DOHH2 (cell line): Measurements from ENCODE around the gene GPRC5B.

Experiments
- H3F3A ChIP-seq: fragments of 200-600 bp; sonication (generic), shearing (Covaris generic); 2 replicates; pipeline ENCODE4 v1.6.0; 2016; ENCODE audit warnings: antibody characterized with exemption, mild to moderate bottlenecking; ENCODE audit not compliant: control insufficient read depth, insufficient read depth
- H3K27ac ChIP-seq: fragments of 200-600 bp; sonication (generic); 2 replicates; pipeline ENCODE4 v1.5.1; 2014; ENCODE audit warnings: low read depth, mild to moderate bottlenecking, low read length, moderate library complexity
- H3K27me3 ChIP-seq: fragments of 200-600 bp; sonication (generic); 2 replicates; pipeline ENCODE4 v1.6.1; 2014; ENCODE audit warnings: mild to moderate bottlenecking, low read length, mixed read lengths; ENCODE audit not compliant: control insufficient read depth
- H3K36me3 ChIP-seq: fragments of 200-600 bp; sonication (generic); 2 replicates; pipeline ENCODE4 v1.6.1; 2014; ENCODE audit warnings: mild to moderate bottlenecking, low read length, moderate library complexity, mixed read lengths; ENCODE audit not compliant: control insufficient read depth
- H3K4me1 ChIP-seq: fragments of 200-600 bp; sonication (generic); 2 replicates; pipeline ENCODE4 v1.6.1; 2014; ENCODE audit warnings: mild to moderate bottlenecking, low read length, mixed read lengths; ENCODE audit not compliant: control insufficient read depth
- H3K4me2 ChIP-seq: fragments of 200-600 bp; sonication (generic); 2 replicates; pipeline ENCODE4 v1.6.0; 2014; ENCODE audit warnings: mild to moderate bottlenecking, low read length, moderate library complexity
- H3K4me3 ChIP-seq: fragments of 200-600 bp; sonication (generic); 2 replicates; pipeline ENCODE4 v1.5.1; 2014; ENCODE audit warnings: mild to moderate bottlenecking, low read length, mixed read lengths
- H3K79me2 ChIP-seq: fragments of 200-600 bp; sonication (generic); 2 replicates; pipeline ENCODE4 v1.6.1; 2014; ENCODE audit warnings: mild to moderate bottlenecking, low read length, mixed read lengths; ENCODE audit not compliant: control insufficient read depth
- H3K9me2 ChIP-seq: fragments of 200-600 bp; sonication (generic); replicated peaks from 2 replicates; pipeline ENCODE4 v1.6.1; 2014; ENCODE audit warnings: mild to moderate bottlenecking, low read length, mixed read lengths; ENCODE audit not compliant: control insufficient read depth
- H3K9me3 ChIP-seq: fragments of 200-600 bp; sonication (generic); 2 replicates; pipeline ENCODE4 v1.6.1; 2014; ENCODE audit warnings: antibody characterized with exemption, low read length, mixed read lengths; ENCODE audit not compliant: control insufficient read depth, insufficient read depth
- H4K20me1 ChIP-seq: fragments of 200-600 bp; sonication (generic); 2 replicates; pipeline ENCODE4 v1.6.0; 2014; ENCODE audit warnings: low read depth, mild to moderate bottlenecking, antibody characterized with exemption, low read length, moderate library complexity; ENCODE audit not compliant: control insufficient read depth, insufficient read depth
- EZH2phosphoT487 ChIP-seq: fragments of 200-600 bp; sonication (generic); IDR thresholded peaks from 2 replicates; pipeline ENCODE4 v1.6.1; 2017; ENCODE audit warnings: borderline replicate concordance, mild to moderate bottlenecking, antibody characterized with exemption, low read length, moderate library complexity, mixed read lengths
- TF ChIP-seq, protein P1 (sequence below): fragments of 200-600 bp; sonication (generic); IDR thresholded peaks from one replicate; pipeline ENCODE4 v1.5.1; 2014; ENCODE audit warnings: antibody characterized with exemption, mild to moderate bottlenecking, low read depth, low read length; ENCODE audit not compliant: poor library complexity, severe bottlenecking

The GPRC5B gene

DNA sequence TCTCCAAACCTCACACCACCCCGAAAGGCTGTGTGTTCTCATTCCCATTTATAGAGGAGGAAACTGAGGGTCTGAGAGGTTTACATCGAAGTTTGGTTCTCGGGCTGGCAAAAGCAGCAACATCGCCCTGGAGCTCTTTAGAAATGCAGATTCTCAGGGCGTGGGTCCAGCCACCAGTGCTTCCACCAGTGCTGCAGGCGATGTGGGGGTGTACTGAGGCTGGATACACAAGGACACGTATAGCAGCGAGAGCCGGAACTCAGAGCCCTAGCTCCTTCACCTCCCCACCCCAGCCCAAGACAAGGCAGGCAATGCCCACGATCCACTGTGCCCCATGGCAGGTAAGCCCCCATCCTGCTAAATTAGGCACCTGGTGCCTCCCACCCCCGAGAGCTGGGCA, 5.9 kb downstream of the GPRC5B start:
- Histone ChIP-seq H3K4me2 (no peak overlapping the region), H3K79me2 (no peaks in the 10 kb centered on the region), H3K4me3 (no peak overlapping the region), H3K27me3 (peaks cover 9% of the 10 kb centered on the region), H3K36me3 (no peaks in the 10 kb centered on the region), H4K20me1 (no peaks in the 10 kb centered on the region), H3K27ac (no peak overlapping the region), H3K9me2 (no peaks in the 10 kb centered on the region), H3K9me3 (no peaks in the 10 kb centered on the region), H3K4me1 (no peaks in the 10 kb centered on the region), H3F3A (no peaks in the 10 kb centered on the region)
- TF ChIP-seq, protein P1, sequence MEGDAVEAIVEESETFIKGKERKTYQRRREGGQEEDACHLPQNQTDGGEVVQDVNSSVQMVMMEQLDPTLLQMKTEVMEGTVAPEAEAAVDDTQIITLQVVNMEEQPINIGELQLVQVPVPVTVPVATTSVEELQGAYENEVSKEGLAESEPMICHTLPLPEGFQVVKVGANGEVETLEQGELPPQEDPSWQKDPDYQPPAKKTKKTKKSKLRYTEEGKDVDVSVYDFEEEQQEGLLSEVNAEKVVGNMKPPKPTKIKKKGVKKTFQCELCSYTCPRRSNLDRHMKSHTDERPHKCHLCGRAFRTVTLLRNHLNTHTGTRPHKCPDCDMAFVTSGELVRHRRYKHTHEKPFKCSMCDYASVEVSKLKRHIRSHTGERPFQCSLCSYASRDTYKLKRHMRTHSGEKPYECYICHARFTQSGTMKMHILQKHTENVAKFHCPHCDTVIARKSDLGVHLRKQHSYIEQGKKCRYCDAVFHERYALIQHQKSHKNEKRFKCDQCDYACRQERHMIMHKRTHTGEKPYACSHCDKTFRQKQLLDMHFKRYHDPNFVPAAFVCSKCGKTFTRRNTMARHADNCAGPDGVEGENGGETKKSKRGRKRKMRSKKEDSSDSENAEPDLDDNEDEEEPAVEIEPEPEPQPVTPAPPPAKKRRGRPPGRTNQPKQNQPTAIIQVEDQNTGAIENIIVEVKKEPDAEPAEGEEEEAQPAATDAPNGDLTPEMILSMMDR: no peak
- no peak for TF ChIP-seq EZH2phosphoT487

GRCh38 chr16:19876501-19877059, 8.1 kb downstream of the GPRC5B start:
- Histone ChIP-seq H3F3A (no peaks in the 10 kb centered on the region), H3K79me2 (no peaks in the 10 kb centered on the region)

DNA sequence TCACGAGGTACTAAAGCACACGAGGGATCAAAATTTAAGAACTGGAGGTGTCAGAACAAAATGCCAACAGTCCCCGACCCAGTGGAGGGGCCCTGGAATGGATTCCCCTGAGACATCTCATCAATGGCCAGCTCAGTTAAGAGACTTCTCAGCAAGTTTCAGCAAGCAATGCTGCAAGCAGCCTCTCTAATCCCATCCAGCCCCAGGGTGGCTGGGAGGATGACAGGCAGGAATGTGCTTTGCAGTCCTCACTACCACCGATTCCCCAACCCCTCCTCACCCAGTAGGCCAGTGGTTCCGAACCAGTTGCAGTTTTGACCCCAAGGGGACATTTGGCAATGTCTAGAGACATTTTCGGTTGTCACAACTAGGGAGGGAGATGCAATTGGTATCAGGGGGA, 8.7 kb downstream of the GPRC5B start:
- Histone ChIP-seq H3K4me2 (no peak overlapping the region), H3K27me3 (no peaks in the 10 kb centered on the region), H3K9me2 (no peaks in the 10 kb centered on the region), H3K36me3 (no peaks in the 10 kb centered on the region), H3K27ac (no peak overlapping the region), H3K4me1 (no peaks in the 10 kb centered on the region), H4K20me1 (no peaks in the 10 kb centered on the region), H3K9me3 (no peaks in the 10 kb centered on the region), H3K4me3 (no peak overlapping the region), H3F3A (no peaks in the 10 kb centered on the region), H3K79me2 (no peaks in the 10 kb centered on the region)
- no peak for TF ChIP-seq EZH2phosphoT487
- TF ChIP-seq, protein P1: no peak

More at GRCh38 chr16:19876501-19877059, 8.1 kb downstream of the GPRC5B start:
- Histone ChIP-seq H3K4me1 (no peaks in the 10 kb centered on the region), H3K4me2 (no peak overlapping the region), H3K9me2 (no peaks in the 10 kb centered on the region), H3K36me3 (no peaks in the 10 kb centered on the region), H3K9me3 (no peaks in the 10 kb centered on the region), H3K4me3 (no peak overlapping the region), H4K20me1 (no peaks in the 10 kb centered on the region), H3K27me3 (no peaks in the 10 kb centered on the region), H3K27ac (no peak overlapping the region)
- no peak for TF ChIP-seq EZH2phosphoT487
- TF ChIP-seq, protein P1: no peak
